Naive thymus-derived CD4-positive, alpha-beta T cell (primary cell): ENCODE data around the gene KCNK10. TPM values are rescaled to one million over a fixed set of nuclear protein-coding genes. Genes with fewer than 3 reads are reported as not detected.

Experiments
- ATAC-seq: fragments of 150-1000 bp; cut with Tn5 transposase; 2 replicates; pipeline ENCODE4 v1.10.0; 2021; ENCODE audit warnings: mild to moderate bottlenecking, moderate library complexity
- CTCF ChIA-PET: fragments of 350-600 bp; sonication (Branson Sonifier 250); formaldehyde crosslinking; loops from one replicate; lab custom pipeline; 2021; ENCODE audit warnings: antibody characterized with exemption; lab: Charles Lee
- POLR2A ChIA-PET: fragments of 350-600 bp; sonication (Branson Sonifier 250); formaldehyde crosslinking; loops from one replicate; lab custom pipeline; 2021; ENCODE audit warnings: antibody characterized with exemption, inconsistent platforms; lab: Charles Lee
- DNase-seq, 9 donors: peaks; one replicate each; pipeline versions ENCODE4 v3.0.0 to v3.0.0-alpha.2; 2020 to 2022; ENCODE audit warnings: mixed read lengths in 1 of 9
- H3K27ac ChIP-seq: one replicate; pipeline ENCODE4 v1.7.0; 2013; ENCODE audit warnings: mild to moderate bottlenecking, low read depth, low read length, moderate library complexity
- H3K27me3 ChIP-seq, 2 donors: one replicate each; pipeline ENCODE4 v1.7.0; 2013; ENCODE audit warnings: low read length in 2 of 2, mild to moderate bottlenecking in 2 of 2, moderate library complexity in 2 of 2; ENCODE audit not compliant: control insufficient read depth in 2 of 2, insufficient read depth in 2 of 2
- H3K36me3 ChIP-seq, 3 experiments: 1 replicate in 2 of 3; 2 replicates in 1 of 3; pipeline ENCODE4 v1.7.0; 2013; ENCODE audit warnings: low read length in 3 of 3, mild to moderate bottlenecking in 3 of 3, moderate library complexity in 1 of 3; ENCODE audit not compliant: insufficient read depth in 3 of 3, control insufficient read depth in 2 of 3
- H3K4me1 ChIP-seq, 2 donors: one replicate each; pipeline ENCODE4 v1.7.0; 2013; ENCODE audit warnings: low read length in 2 of 2, mild to moderate bottlenecking in 2 of 2, moderate library complexity in 1 of 2; ENCODE audit not compliant: control insufficient read depth in 2 of 2, insufficient read depth in 2 of 2
- H3K4me3 ChIP-seq: 2 replicates; pipeline ENCODE4 v1.7.0; 2013; ENCODE audit warnings: mild to moderate bottlenecking, low read length
- H3K9me3 ChIP-seq, 3 experiments: 1 replicate in 2 of 3; 2 replicates in 1 of 3; pipeline ENCODE4 v1.7.0; 2013; ENCODE audit warnings: low read length in 3 of 3; ENCODE audit not compliant: control insufficient read depth in 2 of 3
- H3K27ac Mint-ChIP-seq, 9 donors: one replicate each; pipeline ENCODE4 v1.8.0; 2020 to 2022; ENCODE audit warnings: mixed read lengths in 9 of 9, mild to moderate bottlenecking in 8 of 9, moderate library complexity in 5 of 9, inconsistent platforms in 2 of 9
- H3K27me3 Mint-ChIP-seq, 5 donors: one replicate each; pipeline ENCODE4 v1.8.0; 2021 to 2022; ENCODE audit warnings: mixed read lengths in 5 of 5, mild to moderate bottlenecking in 1 of 5
- H3K36me3 Mint-ChIP-seq, 5 donors: one replicate each; pipeline ENCODE4 v1.8.0; 2020 to 2022; ENCODE audit warnings: mixed read lengths in 5 of 5, mild to moderate bottlenecking in 3 of 5, inconsistent platforms in 1 of 5
- H3K4me1 Mint-ChIP-seq, 7 donors: one replicate each; pipeline ENCODE4 v1.8.0; 2020 to 2022; ENCODE audit warnings: mixed read lengths in 7 of 7, mild to moderate bottlenecking in 3 of 7, inconsistent platforms in 1 of 7
- H3K4me3 Mint-ChIP-seq, 10 donors: one replicate each; pipeline ENCODE4 v1.8.0; 2020 to 2022; ENCODE audit warnings: mild to moderate bottlenecking in 10 of 10, mixed read lengths in 10 of 10, moderate library complexity in 6 of 10, inconsistent platforms in 2 of 10
- H3K9me3 Mint-ChIP-seq, 11 donors: one replicate each; pipeline ENCODE4 v1.8.0; 2020 to 2022; ENCODE audit warnings: mixed read lengths in 11 of 11, mild to moderate bottlenecking in 4 of 11, inconsistent platforms in 1 of 11, moderate library complexity in 1 of 11
- intact Hi-C, 2 donors: fragments of 100-400 bp; cut with micrococcal nuclease; formaldehyde crosslinking; loops; one replicate each; pipeline ENCODE4 v1.15.1; 2023
- polyA plus RNA-seq, 2 donors: library from polyadenylated mRNA; unstranded; fragments of 300-500 nt; fragmentation: Illumina TruSeq; gene quantifications; one replicate each; pipeline ENCODE4 v1.2.3, GENCODE V29; 2021
- total RNA-seq, 6 experiments: library from RNA in 5 of 6; stranded (reverse) in 5 of 6; gene quantifications; 1 replicate in 5 of 6; 2 replicates in 1 of 6; pipeline ENCODE4 v1.2.3 and lab custom pipeline; 2021 to 2026

The KCNK10 gene
- total and polyA plus RNA-seq, 7 experiments from 2014 or later, result 0.10 to 0.21 TPM; not detected in 5

- H3K27ac Mint-ChIP-seq, result no peak overlapping the region
- peaks cover 16 to 49% (median 40%) of the 10 kb centered on the region in 5 donors for H3K27me3 Mint-ChIP-seq
- no peaks in the 10 kb centered on the region for H3K9me3 Mint-ChIP-seq
- no peak overlapping the region for H3K4me3 ChIP-seq
- intact Hi-C loops, result no loop called here
- H3K4me1 ChIP-seq, result no peaks in the 10 kb centered on the region
- ChIA-PET POLR2A (no interaction called here), CTCF (no interaction called here)
- H3K4me1 Mint-ChIP-seq, result no peaks in the 10 kb centered on the region
- no peaks in the 10 kb centered on the region for H3K9me3 ChIP-seq
- H3K27ac ChIP-seq, result no peak overlapping the region
- ATAC-seq (no peak), DNase-seq (no peak)
- no peaks in the 10 kb centered on the region for H3K27me3 ChIP-seq
- H3K36me3 ChIP-seq, result no peaks in the 10 kb centered on the region
- no peaks in the 10 kb centered on the region for H3K36me3 Mint-ChIP-seq
- H3K4me3 Mint-ChIP-seq, result no peak overlapping the region
These were observed 124.6 kb downstream of the KCNK10 start for GRCh38 chr14:88198446-88198845.

- Mint-ChIP-seq H3K9me3 (no peaks in the 10 kb centered on the region), H3K27me3 (peaks cover 17 to 44% (median 39%) of the 10 kb centered on the region in 5 donors), H3K4me1 (no peaks in the 10 kb centered on the region), H3K4me3 (no peak overlapping the region), H3K36me3 (no peaks in the 10 kb centered on the region), H3K27ac (no peak overlapping the region)
- H3K9me3 ChIP-seq, result no peaks in the 10 kb centered on the region
- ATAC-seq (no peak), DNase-seq (no peak)
- no peaks in the 10 kb centered on the region for H3K4me1 ChIP-seq
- intact Hi-C loops, result no loop called here
- no peak overlapping the region for H3K4me3 ChIP-seq
- CTCF ChIA-PET, result no interaction called here
- no peak overlapping the region for H3K27ac ChIP-seq
- H3K27me3 ChIP-seq, result no peaks in the 10 kb centered on the region
- POLR2A ChIA-PET, result no interaction called here
- H3K36me3 ChIP-seq, result no peaks in the 10 kb centered on the region
These were observed 126.1 kb downstream of the KCNK10 start for GRCh38 chr14:88196925-88197324.

- Mint-ChIP-seq H3K4me1 (peaks cover 0 to under 1% (median 0%) of the 10 kb centered on the region in 7 donors), H3K36me3 (no peaks in the 10 kb centered on the region), H3K27me3 (peaks cover 17 to 48% (median 37%) of the 10 kb centered on the region in 5 donors), H3K27ac (no peak overlapping the region), H3K9me3 (no peaks in the 10 kb centered on the region), H3K4me3 (no peak overlapping the region)
- DNase-seq, result no peak
- intact Hi-C loops, result no loop called here
- ChIA-PET CTCF (interaction anchor here (0.6 kb wide), 1 partner anchor 1542 kb away, joined by 3 read pairs; no protein-coding TSS in a partner anchor), POLR2A (no interaction called here)
- Histone ChIP-seq H3K4me3 (no peak overlapping the region), H3K4me1 (no peaks in the 10 kb centered on the region), H3K27ac (no peak overlapping the region), H3K36me3 (no peaks in the 10 kb centered on the region), H3K9me3 (no peaks in the 10 kb centered on the region), H3K27me3 (no peaks in the 10 kb centered on the region)
- no peak for ATAC-seq
These were observed 126.8 kb downstream of the KCNK10 start for GRCh38 chr14:88196116-88196890.

GRCh38 chr14:88195676-88196075 lies 127.4 kb downstream of the KCNK10 start:
- Mint-ChIP-seq H3K36me3 (no peaks in the 10 kb centered on the region), H3K27me3 (peaks cover 17 to 50% (median 37%) of the 10 kb centered on the region in 5 donors), H3K9me3 (no peaks in the 10 kb centered on the region), H3K4me3 (no peak overlapping the region), H3K27ac (no peak overlapping the region), H3K4me1 (peaks cover 0 to 3% (median 0%) of the 10 kb centered on the region in 7 donors)
- H3K36me3 ChIP-seq, result no peaks in the 10 kb centered on the region
- DNase-seq (no peak), ATAC-seq (no peak)
- no peak overlapping the region for H3K4me3 ChIP-seq
- no peaks in the 10 kb centered on the region for H3K4me1 ChIP-seq
- ChIA-PET CTCF (interaction anchor here (0.6 kb wide), 1 partner anchor 1542 kb away, joined by 3 read pairs; no protein-coding TSS in a partner anchor), POLR2A (no interaction called here)
- H3K27me3 ChIP-seq, result no peaks in the 10 kb centered on the region
- no peaks in the 10 kb centered on the region for H3K9me3 ChIP-seq
- H3K27ac ChIP-seq, result no peak overlapping the region
- intact Hi-C loops, result no loop called here

- no peak for ATAC-seq
- peaks cover 17 to 50% (median 37%) of the 10 kb centered on the region in 5 donors for H3K27me3 Mint-ChIP-seq
- Histone ChIP-seq H3K36me3 (no peaks in the 10 kb centered on the region), H3K4me1 (no peaks in the 10 kb centered on the region), H3K9me3 (no peaks in the 10 kb centered on the region), H3K27ac (no peak overlapping the region), H3K27me3 (no peaks in the 10 kb centered on the region), H3K4me3 (no peak overlapping the region)
- no peaks in the 10 kb centered on the region for H3K36me3 Mint-ChIP-seq
- H3K9me3 Mint-ChIP-seq, result no peaks in the 10 kb centered on the region
- CTCF ChIA-PET, result no interaction called here
- intact Hi-C loops, result no loop called here
- POLR2A ChIA-PET, result interaction anchor here (0.7 kb wide), 1 partner anchor 47 kb away, joined by 5 read pairs; no protein-coding TSS in a partner anchor
- H3K4me3 Mint-ChIP-seq, result no peak overlapping the region
- H3K27ac Mint-ChIP-seq, result peak overlapping the region in 1 of 9 donors; percentile 28
- no peak for DNase-seq
- peaks cover 0 to 3% (median 0%) of the 10 kb centered on the region in 7 donors for H3K4me1 Mint-ChIP-seq
These were observed 128.5 kb downstream of the KCNK10 start for GRCh38 chr14:88194531-88194930.

GRCh38 chr14:88191605-88192004 lies 131.5 kb downstream of the KCNK10 start:
- Mint-ChIP-seq H3K4me1 (peaks cover 0 to 6% (median 5%) of the 10 kb centered on the region in 7 donors), H3K27me3 (peaks cover 17 to 46% (median 32%) of the 10 kb centered on the region in 5 donors), H3K36me3 (no peaks in the 10 kb centered on the region), H3K9me3 (no peaks in the 10 kb centered on the region), H3K27ac (no peak overlapping the region), H3K4me3 (no peak overlapping the region)
- H3K4me1 ChIP-seq, result no peaks in the 10 kb centered on the region
- no peaks in the 10 kb centered on the region for H3K27me3 ChIP-seq
- no peak overlapping the region for H3K4me3 ChIP-seq
- ChIA-PET POLR2A (no interaction called here), CTCF (no interaction called here)
- H3K36me3 ChIP-seq, result no peaks in the 10 kb centered on the region
- DNase-seq (no peak), ATAC-seq (no peak)
- H3K27ac ChIP-seq, result no peak overlapping the region
- intact Hi-C loops, result no loop called here
- no peaks in the 10 kb centered on the region for H3K9me3 ChIP-seq
